Heart left ventricle (tissue), 13 donors: Measurements from ENCODE around the gene PTPRE.

Source experiments
- CTCF ChIP-seq, 12 donors: fragments of 200-600 bp; sonication (generic) in 4 of 12; IDR thresholded peaks; one replicate each; pipeline versions ENCODE4 v1.5.0 to v1.8.0; 2018 to 2022; ENCODE audit warnings: antibody characterized with exemption in 12 of 12, mild to moderate bottlenecking in 5 of 12
- POLR2A ChIP-seq, 2 donors: fragments of 450-650 bp; IDR thresholded peaks; one replicate each; pipeline ENCODE4 v1.6.1; 2017; ENCODE audit warnings: antibody characterized with exemption in 2 of 2, mild to moderate bottlenecking in 2 of 2, moderate library complexity in 2 of 2
- donor health status: ischemic (EF 13 %, LVEDD 7.1; RV severe dilation, severe dysfunction).
- donor health status: DM: no; HTN: yes; CAD: no.
- donor health status: DM: no; HTN: no; CAD: no.
- donor health status: ischemic (EF 25% LVEDD 6.9; RV normal size, moderate dysfunction).
- donor health status: ischemic (EF 25% LVEDD 5.7; RV mildly dilated, moderate dysfunction).
- donor health status: ischemic (EF 35%, LVEDD 5.7; RV mildly dilated, moderate dysfunction).
- donor health status: nonischemic (EF 11% LVEDD 7.7; RV severe dilation, severe dysfunction).
- donor health status: DM: yes; HTN: yes; CAD: no.
- donor health status: PGD.
- donor health status: ischemic (EF 29% LVEDD 5.4; RV normal size, mild dysfunction).
- donor health status: nonischemic (EF 23%, LVEDD 6.1; RV moderate dilation, normal function).

- TF ChIP-seq CTCF (IDR thresholded peaks at IDR 0.05) (no peak), POLR2A (IDR thresholded peaks at IDR 0.05) (no peak)
Observed at GRCh38 chr10:128077155-128077875, 170.4 kb downstream of the PTPRE start.
